B cell (primary cell): ENCODE data around the gene CLSTN2.

ENCODE experiments used
- EZH2 ChIP-seq: IDR thresholded peaks from 2 replicates; pipeline ENCODE4 v1.6.1; 2012; ENCODE audit warnings: borderline replicate concordance, low read depth, mild to moderate bottlenecking, moderate library complexity, low read length; ENCODE audit not compliant: insufficient read depth, poor library complexity, severe bottlenecking
- TF ChIP-seq, protein P1 (sequence below): fragments of 200-600 bp; IDR thresholded peaks from one replicate; pipeline ENCODE4 v1.8.0; 2022; ENCODE audit warnings: antibody characterized with exemption, mild to moderate bottlenecking

DNA sequence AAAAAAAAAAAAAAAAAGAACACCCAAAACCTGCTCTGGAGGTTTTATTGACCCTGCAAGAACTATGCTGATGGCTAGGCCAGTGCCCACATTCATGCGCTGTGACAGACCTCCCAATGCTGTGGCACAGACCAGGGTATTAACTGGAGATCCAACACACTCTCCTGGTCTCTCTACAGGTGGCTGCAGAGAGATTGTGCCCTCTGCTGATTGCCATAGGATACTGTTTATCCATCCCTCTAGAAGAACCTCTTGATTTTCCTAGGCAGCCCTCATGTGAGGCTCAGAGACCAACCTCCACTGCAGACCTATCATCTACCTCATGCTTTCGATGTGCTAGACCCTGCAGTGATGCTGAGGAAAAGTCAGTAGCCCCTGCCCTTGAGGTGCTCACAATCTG lies 617.4 kb downstream of the CLSTN2 start:
- no peak for TF ChIP-seq EZH2
- TF ChIP-seq, protein P1, sequence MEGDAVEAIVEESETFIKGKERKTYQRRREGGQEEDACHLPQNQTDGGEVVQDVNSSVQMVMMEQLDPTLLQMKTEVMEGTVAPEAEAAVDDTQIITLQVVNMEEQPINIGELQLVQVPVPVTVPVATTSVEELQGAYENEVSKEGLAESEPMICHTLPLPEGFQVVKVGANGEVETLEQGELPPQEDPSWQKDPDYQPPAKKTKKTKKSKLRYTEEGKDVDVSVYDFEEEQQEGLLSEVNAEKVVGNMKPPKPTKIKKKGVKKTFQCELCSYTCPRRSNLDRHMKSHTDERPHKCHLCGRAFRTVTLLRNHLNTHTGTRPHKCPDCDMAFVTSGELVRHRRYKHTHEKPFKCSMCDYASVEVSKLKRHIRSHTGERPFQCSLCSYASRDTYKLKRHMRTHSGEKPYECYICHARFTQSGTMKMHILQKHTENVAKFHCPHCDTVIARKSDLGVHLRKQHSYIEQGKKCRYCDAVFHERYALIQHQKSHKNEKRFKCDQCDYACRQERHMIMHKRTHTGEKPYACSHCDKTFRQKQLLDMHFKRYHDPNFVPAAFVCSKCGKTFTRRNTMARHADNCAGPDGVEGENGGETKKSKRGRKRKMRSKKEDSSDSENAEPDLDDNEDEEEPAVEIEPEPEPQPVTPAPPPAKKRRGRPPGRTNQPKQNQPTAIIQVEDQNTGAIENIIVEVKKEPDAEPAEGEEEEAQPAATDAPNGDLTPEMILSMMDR = no peak
